Fibroblast of the aortic adventitia (primary cell): ENCODE data around the gene SLC22A2. TPM values are rescaled to one million over a fixed set of nuclear protein-coding genes. Genes with fewer than 3 reads are reported as not detected.

Source experiments
- DNase-seq: peaks from one replicate; pipeline ENCODE4 v3.0.0-alpha.2; 2010; ENCODE audit warnings: low read depth
- H3K4me3 ChIP-seq: 2 replicates; pipeline ENCODE4 v1.5.1; 2011; ENCODE audit warnings: low read depth, mild to moderate bottlenecking, control low read depth, low read length, moderate library complexity
- CTCF ChIP-seq: IDR thresholded peaks from 2 replicates; pipeline ENCODE4 v1.5.1; 2011; ENCODE audit warnings: mild to moderate bottlenecking, low read length, control low read depth, inconsistent platforms; ENCODE audit not compliant: insufficient read depth
- total RNA-seq: library from RNA; depleted of rRNA; stranded (reverse); fragments of >200 nt; gene quantifications from 2 replicates; pipeline ENCODE4 v1.2.3, GENCODE V29; 2012; ENCODE audit warnings: low replicate concordance

Gene SLC22A2
- total RNA-seq, 1 donor = not detected

GRCh38 chr6:160217863-160218262 is 40.8 kb downstream of the SLC22A2 start:
- DNase-seq = no peak
- TF ChIP-seq CTCF = no peak
- H3K4me3 ChIP-seq = no peak overlapping the region

DNA sequence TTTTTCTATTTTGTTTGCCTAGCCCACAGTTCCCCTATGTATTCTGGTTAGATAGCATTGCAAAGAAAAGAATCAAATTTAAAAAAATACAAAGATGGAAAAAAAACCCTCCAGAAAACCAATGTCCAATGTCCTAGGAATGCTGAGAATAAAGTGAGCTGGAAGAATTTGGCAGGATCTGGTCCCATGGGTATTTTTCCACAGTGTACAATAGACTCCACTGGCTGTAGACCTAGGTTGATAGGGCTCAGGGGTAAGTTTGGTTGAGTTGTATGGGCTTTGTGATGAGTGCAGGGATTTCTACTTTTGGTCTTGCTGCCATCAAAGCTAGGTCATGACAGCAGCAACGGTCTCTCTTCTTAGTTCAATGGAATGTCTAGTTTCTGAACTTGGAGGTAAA is 41.5 kb downstream of the SLC22A2 start:
- no peak for TF ChIP-seq CTCF
- H3K4me3 ChIP-seq = no peak overlapping the region
- peak; percentile 84 for DNase-seq

DNA sequence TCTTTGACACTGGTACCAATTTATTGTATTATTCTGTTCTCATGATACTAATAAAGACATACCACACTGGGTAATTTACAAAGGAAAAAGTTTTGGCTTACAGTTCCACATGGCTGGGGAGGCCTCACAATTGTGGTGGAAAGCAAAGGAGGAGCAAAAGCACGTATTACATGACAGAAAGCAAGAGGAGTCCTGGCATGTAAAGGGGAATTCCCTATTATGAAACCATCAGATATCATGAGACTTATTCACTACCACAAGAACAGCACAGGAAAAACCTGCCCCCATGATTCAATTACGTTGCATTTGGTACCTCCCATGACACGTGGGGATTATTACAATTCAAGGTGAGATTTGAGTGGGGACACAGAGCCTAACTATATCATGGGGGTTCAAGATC is 43.4 kb downstream of the SLC22A2 start:
- TF ChIP-seq CTCF = no peak
- no peak for DNase-seq
- H3K4me3 ChIP-seq = no peak overlapping the region

DNA sequence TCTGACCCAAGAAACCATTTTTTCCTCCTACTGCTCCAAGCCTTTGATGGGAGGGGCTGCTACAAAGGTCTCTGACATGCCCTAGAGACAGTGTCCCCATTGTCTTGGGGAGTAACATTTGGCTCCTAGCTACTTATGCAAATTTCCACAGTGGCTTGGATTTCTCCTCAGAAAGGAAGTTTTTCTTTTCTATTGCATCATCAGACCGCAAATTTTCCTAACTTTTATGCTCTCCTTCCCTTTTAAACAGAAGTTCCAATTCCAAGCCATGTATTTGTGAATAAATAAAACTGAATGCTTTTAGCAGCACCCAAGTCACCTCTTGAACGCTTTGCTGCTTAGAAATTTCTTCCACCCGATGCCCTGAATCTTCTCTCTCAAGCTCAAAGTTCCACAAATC is 51.0 kb downstream of the SLC22A2 start:
- no peak for TF ChIP-seq CTCF
- H3K4me3 ChIP-seq = no peak overlapping the region
- no peak for DNase-seq

- no peak for TF ChIP-seq CTCF
- no peak for DNase-seq
- H3K4me3 ChIP-seq = no peak overlapping the region
Measured at GRCh38 chr6:160204710-160205109, 53.9 kb downstream of the SLC22A2 start.

- H3K4me3 ChIP-seq = no peak overlapping the region
- TF ChIP-seq CTCF = no peak
- DNase-seq = no peak
Measured at GRCh38 chr6:160203953-160204352, 54.7 kb downstream of the SLC22A2 start.

DNA sequence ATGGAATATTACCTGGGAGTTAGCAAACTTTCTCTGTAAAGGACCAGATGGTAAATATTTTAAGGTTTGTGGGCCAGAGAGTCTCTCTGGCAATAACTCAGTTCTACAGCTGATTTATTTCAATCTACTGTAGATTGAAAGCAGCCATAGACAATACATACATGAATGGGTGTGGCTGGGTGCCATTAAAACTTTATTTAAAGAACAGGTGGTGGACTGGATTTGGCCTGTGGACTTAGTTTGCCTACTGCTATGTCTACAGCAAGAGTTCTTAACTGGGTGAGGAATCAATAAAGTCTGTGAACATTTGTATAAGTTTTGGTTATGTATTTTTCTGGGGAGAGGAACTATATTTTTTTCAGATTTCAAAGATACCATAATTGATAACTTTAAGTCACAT is 55.1 kb downstream of the SLC22A2 start:
- no peak for TF ChIP-seq CTCF
- no peak for DNase-seq
- H3K4me3 ChIP-seq = no peak overlapping the region
